Neural progenitor cell (in vitro differentiated cells): ENCODE results near the gene UBAC1.

Source experiments
- CTCF ChIP-seq: fragments of 200-600 bp; sonication (generic); IDR thresholded peaks from 2 replicates; pipeline ENCODE4 v1.5.1; 2017; ENCODE audit warnings: antibody characterized with exemption, mild to moderate bottlenecking
- EZH2 ChIP-seq: fragments of 200-600 bp; sonication (generic); IDR thresholded peaks from 2 replicates; pipeline ENCODE4 v1.6.1; 2017; ENCODE audit warnings: antibody characterized with exemption, mild to moderate bottlenecking, moderate library complexity
- EZH2phosphoT487 ChIP-seq: fragments of 200-600 bp; sonication (generic); IDR thresholded peaks from 2 replicates; pipeline ENCODE4 v1.6.1; 2017; ENCODE audit warnings: antibody characterized with exemption

- no peak for TF ChIP-seq CTCF
- no peak for TF ChIP-seq EZH2
- no peak for TF ChIP-seq EZH2phosphoT487
Measured at GRCh38 chr9:135965124-135965756, 4.1 kb upstream of the UBAC1 start.
